Frontal cortex (tissue), 4 donors: Measurements from ENCODE around the gene CBX1. TPM values are rescaled to one million over a fixed set of nuclear protein-coding genes. Genes with fewer than 3 reads are reported as not detected.
"Not testable (repeated sequence)": the region's sequence is repeated elsewhere in the genome, so short reads cannot be mapped to it uniquely, and the experiment has no call there.

Experiments
- DNase-seq, 2 donors: peaks; one replicate each; pipeline ENCODE4 v3.0.0; 2012; ENCODE audit warnings: low spot score in 2 of 2
- FAIRE-seq: peaks from 2 replicates; lab custom pipeline; 2012; peaks lifted over from hg19 to GRCh38; lab: Jason Lieb, UNC
- total RNA-seq: library from RNA; depleted of rRNA; stranded (reverse); fragments of >200 nt; gene quantifications from one replicate; pipeline ENCODE4 v1.2.3, GENCODE V29; 2014
- donor health status: control.
- donor health status: control.
- donor health status: control.

CBX1 gene
- total RNA-seq, 1 donor from 2014 or later, result 95.8 TPM

DNA sequence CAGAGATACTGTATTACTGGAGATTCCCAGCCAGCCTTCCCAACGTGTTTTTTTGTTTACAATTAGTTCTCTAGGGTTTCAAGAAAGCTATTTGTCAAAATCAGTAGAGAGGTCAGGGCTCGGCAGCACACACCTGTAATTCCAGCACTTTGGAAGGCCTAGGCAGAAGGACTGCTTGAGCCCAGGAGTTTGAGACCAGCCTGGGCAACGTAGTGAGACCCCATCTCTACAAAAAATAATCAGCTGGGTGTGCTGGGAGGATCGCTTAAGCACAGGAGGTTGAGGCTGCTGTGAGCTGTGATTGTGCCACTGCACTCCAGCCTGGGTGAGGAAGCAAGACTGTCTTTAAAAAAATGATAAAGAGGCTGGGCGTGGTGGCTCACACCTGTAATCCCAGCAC is 19.4 kb downstream of the CBX1 start:
- no peak for DNase-seq
- no peak for FAIRE-seq

DNA sequence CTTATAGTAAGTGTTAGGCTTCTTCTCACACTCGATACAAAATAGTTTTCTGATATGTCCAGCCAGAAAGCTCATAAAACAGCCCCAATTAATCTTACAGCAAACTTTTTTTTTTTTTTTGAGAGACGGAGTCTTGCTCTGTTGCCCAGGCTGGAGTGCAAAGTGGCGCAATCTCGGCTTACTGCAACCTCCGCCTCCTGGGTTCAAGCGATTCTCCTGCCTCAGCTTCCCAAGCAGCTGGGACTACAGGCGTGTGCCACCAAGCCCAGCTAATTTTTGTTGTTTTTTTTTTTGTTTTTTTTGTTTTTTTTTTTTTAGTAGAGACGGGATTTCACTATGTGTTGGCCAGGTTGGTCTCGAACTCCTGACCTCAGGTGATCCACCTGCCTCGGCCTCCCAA is 24.1 kb downstream of the CBX1 start:
- not testable (repeated sequence) for DNase-seq, FAIRE-seq

- DNase-seq (peak in 1 of 2 donors; percentile 58), FAIRE-seq (no peak)
These were observed 26.8 kb downstream of the CBX1 start for GRCh38 chr17:48074322-48075081.

DNA sequence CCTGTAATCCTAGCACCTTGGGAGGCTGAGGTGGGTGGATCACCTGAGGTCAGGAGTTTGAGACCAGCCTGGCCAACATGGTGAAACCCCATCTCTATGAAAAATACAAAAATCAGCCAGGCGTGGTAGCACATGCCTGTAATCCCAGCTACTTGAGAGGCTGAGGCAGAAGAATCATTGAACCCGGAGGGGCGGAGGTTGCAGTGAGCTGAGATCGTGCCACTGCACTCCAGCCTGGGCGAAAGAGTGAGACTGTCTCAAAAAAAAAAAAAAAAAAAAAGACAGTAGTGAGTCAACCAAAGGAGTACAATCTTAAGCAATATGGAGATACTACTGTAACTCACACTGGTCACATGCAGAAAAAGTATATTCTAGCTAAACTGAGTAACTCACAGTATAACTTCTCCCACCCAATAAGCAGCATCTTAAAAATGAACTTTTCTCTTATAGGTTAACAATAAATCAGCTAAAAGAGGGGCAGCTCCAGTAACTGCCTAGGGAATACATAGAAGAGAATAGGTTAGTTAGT is 27.6 kb downstream of the CBX1 start:
- not testable (repeated sequence) for FAIRE-seq

GRCh38 chr17:48072811-48073210 is 28.5 kb downstream of the CBX1 start:
- not testable (repeated sequence) for FAIRE-seq, DNase-seq

More for the DNA sequence above, 27.6 kb downstream of the CBX1 start:
- not testable (repeated sequence) for DNase-seq

DNA sequence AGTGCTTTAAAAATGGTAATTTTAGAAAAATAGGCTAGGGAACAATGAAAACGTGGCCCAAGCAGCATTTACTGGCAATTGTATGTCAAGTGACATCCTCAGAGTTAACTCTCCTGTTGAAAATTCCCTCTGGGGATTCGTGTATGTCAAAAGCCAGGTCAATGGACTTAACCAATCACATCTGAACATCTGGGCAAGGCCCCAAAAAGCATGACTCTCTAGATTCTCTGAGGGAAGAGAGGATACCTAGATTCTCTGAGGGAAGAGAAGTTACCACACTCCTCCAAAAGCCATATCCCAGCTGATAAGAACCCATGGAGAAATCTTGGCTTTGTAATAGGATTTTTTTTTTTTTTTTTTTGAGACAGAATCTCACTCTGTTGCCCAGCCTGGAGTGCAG is 29.6 kb downstream of the CBX1 start:
- FAIRE-seq (no peak), DNase-seq (no peak)

GRCh38 chr17:48070195-48070594 is 31.1 kb downstream of the CBX1 start:
- no peak for FAIRE-seq
- no peak for DNase-seq

DNA sequence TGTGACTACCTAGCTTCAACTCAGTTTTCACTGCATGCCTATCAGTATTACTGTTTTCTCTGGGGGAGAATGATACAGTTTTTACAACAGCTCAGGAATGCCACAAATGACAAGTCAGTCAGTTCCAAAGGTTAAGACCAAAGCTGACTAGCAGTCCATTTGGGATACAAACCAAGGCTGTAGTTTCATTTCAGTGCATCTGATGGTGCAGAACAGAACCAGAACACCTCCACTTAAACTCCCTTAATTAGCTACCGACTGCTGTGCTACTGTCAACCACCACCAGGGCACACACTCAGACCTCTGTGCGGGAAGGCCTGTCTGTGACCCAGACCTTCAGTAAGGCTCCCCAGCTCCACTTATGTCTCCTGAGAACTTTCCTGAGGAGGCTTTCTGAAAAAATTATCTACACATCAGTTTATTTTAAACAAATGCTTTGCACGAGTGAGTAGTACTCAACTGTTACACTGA is 32.8 kb downstream of the CBX1 start:
- FAIRE-seq (no peak), DNase-seq (no peak)

DNA sequence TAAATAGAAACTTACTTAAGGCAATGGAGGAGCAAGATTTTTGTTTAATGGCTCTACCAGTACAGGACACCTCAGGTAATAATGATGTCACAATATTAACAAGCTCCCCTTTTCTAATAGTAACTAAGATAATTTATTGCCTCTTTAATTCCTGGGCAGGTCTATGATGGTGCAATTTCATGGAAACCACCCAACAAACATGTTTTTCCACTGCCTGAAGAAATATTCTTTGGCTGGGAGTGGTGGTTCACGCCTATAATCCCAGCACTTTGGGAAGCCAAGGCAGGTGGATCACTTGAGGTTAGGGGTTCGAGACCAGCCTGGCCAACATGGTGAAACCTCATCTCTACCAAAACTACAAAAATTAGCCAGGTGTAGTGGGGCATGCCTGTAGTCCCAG is 33.5 kb downstream of the CBX1 start:
- not testable (repeated sequence) for FAIRE-seq, DNase-seq

- FAIRE-seq (no peak), DNase-seq (no peak)
These were observed 34.0 kb downstream of the CBX1 start for GRCh38 chr17:48067245-48067644.

DNA sequence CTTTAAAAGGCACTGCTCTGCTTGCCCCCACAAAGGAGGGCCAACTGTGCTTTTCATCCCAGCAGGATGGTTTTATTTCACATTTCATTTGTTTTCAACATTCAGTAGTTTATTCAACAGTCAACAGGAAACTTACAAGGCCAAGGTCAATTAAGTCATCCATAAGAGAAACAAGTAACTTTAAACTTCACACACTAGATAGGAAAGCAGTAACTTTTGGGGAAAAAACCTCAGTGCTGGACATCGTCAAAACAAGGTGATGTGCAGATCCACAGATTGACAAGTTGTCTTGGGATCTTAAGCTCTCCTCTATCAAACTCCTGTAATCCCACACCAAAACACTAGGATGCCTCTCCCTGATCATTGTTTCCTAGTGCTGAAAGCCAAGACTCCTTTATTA is 34.6 kb downstream of the CBX1 start:
- FAIRE-seq, result no peak

GRCh38 chr17:48066192-48066591 is 35.1 kb downstream of the CBX1 start:
- DNase-seq (no peak), FAIRE-seq (no peak)

More for the DNA sequence above, 34.6 kb downstream of the CBX1 start:
- DNase-seq, result no peak

DNA sequence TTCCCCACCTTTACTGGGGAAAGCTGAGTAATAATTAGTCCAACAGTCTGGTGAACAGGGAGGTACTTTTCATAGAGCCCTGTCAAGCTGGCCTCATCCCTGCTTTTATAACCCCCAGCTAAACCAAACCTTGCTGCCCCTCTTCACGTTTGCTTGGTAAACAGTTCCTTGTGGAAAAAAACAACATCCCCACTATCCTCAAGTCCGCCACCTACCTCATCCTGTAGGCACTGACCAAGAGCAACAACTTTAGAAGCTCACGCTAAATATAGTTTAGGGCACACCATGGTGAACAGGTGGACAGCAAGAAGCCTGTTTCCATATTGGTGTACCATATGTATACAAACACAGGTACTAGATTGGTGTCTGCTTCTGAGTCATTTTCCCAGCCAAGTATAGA is 36.6 kb downstream of the CBX1 start:
- FAIRE-seq (no peak), DNase-seq (no peak)

- no peak for FAIRE-seq
These were observed 39.0 kb downstream of the CBX1 start for GRCh38 chr17:48062273-48062672.

GRCh38 chr17:48060249-48060648 is 41.0 kb downstream of the CBX1 start:
- DNase-seq (no peak), FAIRE-seq (no peak)

More at GRCh38 chr17:48062273-48062672, 39.0 kb downstream of the CBX1 start:
- DNase-seq, result no peak

DNA sequence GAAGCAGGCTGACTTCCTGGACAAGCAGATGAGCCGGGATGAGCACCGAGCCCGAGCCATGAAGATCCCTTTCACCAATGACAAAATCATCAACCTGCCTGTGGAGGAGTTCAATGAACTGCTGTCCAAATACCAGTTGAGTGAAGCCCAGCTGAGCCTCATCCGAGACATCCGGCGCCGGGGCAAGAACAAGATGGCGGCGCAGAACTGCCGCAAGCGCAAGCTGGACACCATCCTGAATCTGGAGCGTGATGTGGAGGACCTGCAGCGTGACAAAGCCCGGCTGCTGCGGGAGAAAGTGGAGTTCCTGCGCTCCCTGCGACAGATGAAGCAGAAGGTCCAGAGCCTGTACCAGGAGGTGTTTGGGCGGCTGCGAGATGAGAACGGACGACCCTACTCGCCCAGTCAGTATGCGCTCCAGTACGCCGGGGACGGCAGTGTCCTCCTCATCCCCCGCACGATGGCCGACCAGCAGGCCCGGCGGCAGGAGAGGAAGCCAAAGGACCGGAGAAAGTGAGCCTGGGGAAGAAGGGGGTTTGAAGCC is 42.1 kb downstream of the CBX1 start:
- DNase-seq, result no peak
- FAIRE-seq, result no peak

DNA sequence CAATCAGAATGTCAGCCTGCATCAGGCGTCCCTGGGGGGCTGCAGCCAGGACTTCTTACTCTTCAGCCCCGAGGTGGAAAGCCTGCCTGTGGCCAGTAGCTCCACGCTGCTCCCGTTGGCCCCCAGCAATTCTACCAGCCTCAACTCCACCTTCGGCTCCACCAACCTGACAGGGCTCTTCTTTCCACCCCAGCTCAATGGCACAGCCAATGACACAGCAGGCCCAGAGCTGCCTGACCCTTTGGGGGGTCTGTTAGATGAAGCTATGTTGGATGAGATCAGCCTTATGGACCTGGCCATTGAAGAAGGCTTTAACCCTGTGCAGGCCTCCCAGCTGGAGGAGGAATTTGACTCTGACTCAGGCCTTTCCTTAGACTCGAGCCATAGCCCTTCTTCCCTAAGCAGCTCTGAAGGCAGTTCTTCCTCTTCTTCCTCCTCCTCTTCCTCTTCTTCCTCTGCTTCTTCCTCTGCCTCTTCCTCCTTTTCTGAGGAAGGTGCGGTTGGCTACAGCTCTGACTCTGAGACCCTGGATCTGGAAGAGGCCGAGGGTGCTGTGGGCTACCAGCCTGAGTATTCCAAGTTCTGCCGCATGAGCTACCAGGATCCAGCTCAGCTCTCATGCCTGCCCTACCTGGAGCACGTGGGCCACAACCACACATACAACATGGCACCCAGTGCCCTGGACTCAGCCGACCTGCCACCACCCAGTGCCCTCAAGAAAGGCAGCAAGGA is 42.7 kb downstream of the CBX1 start:
- no peak for FAIRE-seq
- DNase-seq, result no peak

- FAIRE-seq (no peak), DNase-seq (no peak)
These were observed 43.7 kb downstream of the CBX1 start for GRCh38 chr17:48057626-48058025.

GRCh38 chr17:48056879-48057278 is 44.4 kb downstream of the CBX1 start:
- no peak for FAIRE-seq
- DNase-seq, result no peak

DNA sequence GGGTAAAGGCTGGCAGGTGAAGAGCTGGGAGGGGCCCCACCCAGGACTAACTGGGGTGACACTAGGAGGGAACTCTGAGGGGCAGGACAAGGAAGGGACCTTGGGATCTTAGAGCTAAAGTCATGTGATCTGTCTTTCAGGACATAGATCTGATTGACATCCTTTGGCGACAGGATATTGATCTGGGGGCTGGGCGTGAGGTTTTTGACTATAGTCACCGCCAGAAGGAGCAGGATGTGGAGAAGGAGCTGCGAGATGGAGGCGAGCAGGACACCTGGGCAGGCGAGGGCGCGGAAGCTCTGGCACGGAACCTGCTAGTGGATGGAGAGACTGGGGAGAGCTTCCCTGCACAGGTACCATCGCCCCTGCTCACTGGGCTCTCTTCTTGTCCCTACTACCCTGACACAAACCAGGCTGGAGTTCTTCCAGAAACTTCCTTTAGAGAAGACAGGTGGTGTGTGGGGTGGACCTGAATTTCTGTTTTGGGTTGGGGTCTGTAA is 45.0 kb downstream of the CBX1 start:
- no peak for DNase-seq
- no peak for FAIRE-seq
